Sigmoid colon (tissue), 7 donors: ENCODE measurements around the gene CHPF2. TPM values are rescaled to one million over a fixed set of nuclear protein-coding genes. Genes with fewer than 3 reads are reported as not detected.

Experiments used
- DNase-seq: peaks from one replicate; pipeline ENCODE4 v3.0.0-alpha.2; 2019
- H3K27ac ChIP-seq, 4 donors: fragments of 200-600 bp; sonication (generic); one replicate each; pipeline ENCODE4 v1.5.1; 2016 to 2019; ENCODE audit warnings: mild to moderate bottlenecking in 1 of 4
- H3K27me3 ChIP-seq, 3 donors: fragments of 200-600 bp; sonication (generic); one replicate each; pipeline ENCODE4 v1.5.1; 2019; ENCODE audit warnings: mild to moderate bottlenecking in 1 of 3
- H3K36me3 ChIP-seq, 4 donors: fragments of 200-600 bp; sonication (generic); one replicate each; pipeline ENCODE4 v1.5.1; 2016 to 2019
- H3K4me1 ChIP-seq, 4 donors: fragments of 200-600 bp; sonication (generic); one replicate each; pipeline ENCODE4 v1.5.1; 2017 to 2019
- H3K4me3 ChIP-seq, 4 donors: fragments of 200-600 bp; sonication (generic); one replicate each; pipeline ENCODE4 v1.5.1; 2017 to 2019; ENCODE audit warnings: mild to moderate bottlenecking in 2 of 4, moderate library complexity in 1 of 4
- H3K9me3 ChIP-seq, 4 donors: fragments of 200-600 bp in 3 of 4; sonication (generic) in 3 of 4; one replicate each; pipeline versions ENCODE4 v1.5.1 to v1.6.1; 2013 to 2019
- EP300 ChIP-seq, 4 donors: sonication (generic); formaldehyde crosslinking; IDR thresholded peaks; one replicate each; pipeline ENCODE4 v1.6.1; 2017; ENCODE audit warnings: antibody characterized with exemption in 4 of 4
- POLR2A ChIP-seq, 2 donors: fragments of 450-650 bp; IDR thresholded peaks; one replicate each; pipeline ENCODE4 v1.6.1; 2016; ENCODE audit warnings: antibody characterized with exemption in 2 of 2, mild to moderate bottlenecking in 2 of 2, moderate library complexity in 2 of 2
- POLR2AphosphoS5 ChIP-seq, 4 donors: sonication (generic); formaldehyde crosslinking; IDR thresholded peaks; one replicate each; pipeline ENCODE4 v1.6.1; 2017; ENCODE audit warnings: antibody characterized with exemption in 4 of 4
- WGBS, 2 donors: extraction: QIAGEN DNeasy Blood & Tissue Kit; methylation state at CpG; one replicate each; pipeline ENCODE4 v1.1.7; 2013; 5-methylcytosine and 5-hydroxymethylcytosine counted together
- intact Hi-C: fragments of 100-400 bp; cut with DNase I; formaldehyde crosslinking; loops from one replicate; pipeline ENCODE4 v1.15.1; 2023
- polyA plus RNA-seq, 3 donors: library from polyadenylated mRNA; stranded (reverse); fragments of 200-250 nt; gene quantifications; one replicate each; pipeline ENCODE4 v1.2.3, GENCODE V29; 2013
- total RNA-seq, 4 donors: library from RNA; depleted of rRNA; stranded (reverse); fragments of >200 nt; gene quantifications; one replicate each; pipeline ENCODE4 v1.1.0, GENCODE V29; 2016
- TF ChIP-seq, protein P1 (sequence below), 4 experiments: fragments of 450-650 bp in 3 of 4; fragments of 200-600 bp in 1 of 4; IDR thresholded peaks; one replicate each; pipeline ENCODE4 v1.5.1; 2016 to 2019; ENCODE audit warnings: antibody characterized with exemption in 4 of 4, mild to moderate bottlenecking in 3 of 4, moderate library complexity in 2 of 4
- donor health status: healthy with polysubstance abuse.
- donor health status: Bipolar disorder and iron deficiency.
- donor health status: healthy.

The CHPF2 gene
- total and polyA plus RNA-seq, 7 donors: 5.4 to 36.3 (median 16.4) TPM

DNA sequence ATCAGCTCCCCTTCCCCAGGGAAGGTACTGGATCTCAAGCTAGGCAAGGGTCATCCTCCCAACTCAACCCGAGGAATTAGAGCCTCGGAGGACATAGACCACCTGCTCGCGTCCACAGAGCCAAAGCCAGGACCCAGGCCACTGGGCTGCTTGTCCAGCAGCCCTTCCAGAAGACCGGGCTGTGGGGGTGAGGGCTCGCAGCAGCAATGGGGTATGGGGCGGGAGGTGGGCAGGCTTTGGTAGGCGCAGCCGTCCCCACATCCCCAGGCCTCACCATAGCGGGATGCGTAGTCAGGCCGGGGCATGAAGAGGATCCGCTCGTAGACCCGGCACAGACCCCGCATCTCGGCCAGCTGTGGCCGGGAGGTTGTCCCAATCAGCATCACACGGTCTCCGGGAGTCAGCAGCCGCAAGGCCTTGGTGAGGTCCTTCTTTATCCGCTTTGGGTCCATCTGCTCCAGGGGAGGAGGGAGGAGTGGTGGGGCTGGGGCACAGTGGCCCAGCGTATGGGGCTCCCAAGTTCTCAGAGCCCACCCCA is 40.2 kb upstream of the CHPF2 start:
- DNase-seq: no peak
- 93 to 95% methylated on average over 23 of the region's 23 CpGs for WGBS, 2 donors
- no peak overlapping the region for H3K4me3 ChIP-seq
- no peak overlapping the region for H3K27ac ChIP-seq
- no peaks in the 10 kb centered on the region for H3K4me1 ChIP-seq
- intact Hi-C loops: no loop called here
- TF ChIP-seq POLR2A (IDR thresholded peaks at IDR 0.05): no peak
- peaks cover 0 to 10% (median 7%) of the 10 kb centered on the region in 3 donors for H3K27me3 ChIP-seq
- no peaks in the 10 kb centered on the region for H3K36me3 ChIP-seq
- no peaks in the 10 kb centered on the region for H3K9me3 ChIP-seq

- no peak for DNase-seq
- TF ChIP-seq POLR2AphosphoS5 (IDR thresholded peaks at IDR 0.05): no peak
- Histone ChIP-seq H3K4me1 (no peaks in the 10 kb centered on the region), H3K9me3 (no peaks in the 10 kb centered on the region), H3K4me3 (no peak overlapping the region), H3K27me3 (peaks cover 0 to 10% (median 7%) of the 10 kb centered on the region in 3 donors), H3K27ac (no peak overlapping the region), H3K36me3 (no peaks in the 10 kb centered on the region)
- intact Hi-C loops: no loop called here
- 89 to 92% methylated on average over 14 of the region's 14 CpGs for WGBS, 2 donors
These were observed 38.9 kb upstream of the CHPF2 start for GRCh38 chr7:151193203-151193978.

DNA sequence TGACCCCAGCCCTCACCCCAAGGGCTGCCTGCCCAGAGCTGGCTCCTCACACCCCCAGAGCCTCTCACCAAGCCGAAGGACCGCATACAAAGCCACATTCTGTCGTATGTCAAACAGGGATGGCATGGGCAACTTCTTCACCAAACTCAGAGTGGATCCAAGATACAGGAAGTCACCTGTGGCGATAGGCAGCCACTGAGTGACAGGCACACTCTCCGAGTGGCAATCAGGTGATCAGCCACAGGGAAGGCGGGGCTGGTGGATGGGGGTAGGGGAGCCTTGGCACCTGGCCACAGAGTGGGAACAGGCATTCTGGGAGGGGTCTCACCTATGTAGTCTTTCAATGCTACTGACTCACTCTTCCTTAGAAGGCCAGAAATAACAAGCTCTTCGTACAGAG is 38.1 kb upstream of the CHPF2 start:
- intact Hi-C loops: no loop called here
- TF ChIP-seq POLR2A (IDR thresholded peaks at IDR 0.05) (no peak), POLR2AphosphoS5 (IDR thresholded peaks at IDR 0.05) (no peak), EP300 (IDR thresholded peaks at IDR 0.05) (no peak)
- TF ChIP-seq, protein P1, sequence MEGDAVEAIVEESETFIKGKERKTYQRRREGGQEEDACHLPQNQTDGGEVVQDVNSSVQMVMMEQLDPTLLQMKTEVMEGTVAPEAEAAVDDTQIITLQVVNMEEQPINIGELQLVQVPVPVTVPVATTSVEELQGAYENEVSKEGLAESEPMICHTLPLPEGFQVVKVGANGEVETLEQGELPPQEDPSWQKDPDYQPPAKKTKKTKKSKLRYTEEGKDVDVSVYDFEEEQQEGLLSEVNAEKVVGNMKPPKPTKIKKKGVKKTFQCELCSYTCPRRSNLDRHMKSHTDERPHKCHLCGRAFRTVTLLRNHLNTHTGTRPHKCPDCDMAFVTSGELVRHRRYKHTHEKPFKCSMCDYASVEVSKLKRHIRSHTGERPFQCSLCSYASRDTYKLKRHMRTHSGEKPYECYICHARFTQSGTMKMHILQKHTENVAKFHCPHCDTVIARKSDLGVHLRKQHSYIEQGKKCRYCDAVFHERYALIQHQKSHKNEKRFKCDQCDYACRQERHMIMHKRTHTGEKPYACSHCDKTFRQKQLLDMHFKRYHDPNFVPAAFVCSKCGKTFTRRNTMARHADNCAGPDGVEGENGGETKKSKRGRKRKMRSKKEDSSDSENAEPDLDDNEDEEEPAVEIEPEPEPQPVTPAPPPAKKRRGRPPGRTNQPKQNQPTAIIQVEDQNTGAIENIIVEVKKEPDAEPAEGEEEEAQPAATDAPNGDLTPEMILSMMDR (IDR thresholded peaks at IDR 0.05): no peak
- Histone ChIP-seq H3K27me3 (peaks cover 0 to 10% (median 7%) of the 10 kb centered on the region in 3 donors), H3K4me1 (peaks cover 0 to 4% (median 2%) of the 10 kb centered on the region in 4 donors), H3K36me3 (no peaks in the 10 kb centered on the region), H3K4me3 (no peak overlapping the region), H3K27ac (no peak overlapping the region), H3K9me3 (no peaks in the 10 kb centered on the region)
- no peak for DNase-seq
- WGBS, 2 donors: 60 to 70% methylated on average over 7 of the region's 7 CpGs

DNA sequence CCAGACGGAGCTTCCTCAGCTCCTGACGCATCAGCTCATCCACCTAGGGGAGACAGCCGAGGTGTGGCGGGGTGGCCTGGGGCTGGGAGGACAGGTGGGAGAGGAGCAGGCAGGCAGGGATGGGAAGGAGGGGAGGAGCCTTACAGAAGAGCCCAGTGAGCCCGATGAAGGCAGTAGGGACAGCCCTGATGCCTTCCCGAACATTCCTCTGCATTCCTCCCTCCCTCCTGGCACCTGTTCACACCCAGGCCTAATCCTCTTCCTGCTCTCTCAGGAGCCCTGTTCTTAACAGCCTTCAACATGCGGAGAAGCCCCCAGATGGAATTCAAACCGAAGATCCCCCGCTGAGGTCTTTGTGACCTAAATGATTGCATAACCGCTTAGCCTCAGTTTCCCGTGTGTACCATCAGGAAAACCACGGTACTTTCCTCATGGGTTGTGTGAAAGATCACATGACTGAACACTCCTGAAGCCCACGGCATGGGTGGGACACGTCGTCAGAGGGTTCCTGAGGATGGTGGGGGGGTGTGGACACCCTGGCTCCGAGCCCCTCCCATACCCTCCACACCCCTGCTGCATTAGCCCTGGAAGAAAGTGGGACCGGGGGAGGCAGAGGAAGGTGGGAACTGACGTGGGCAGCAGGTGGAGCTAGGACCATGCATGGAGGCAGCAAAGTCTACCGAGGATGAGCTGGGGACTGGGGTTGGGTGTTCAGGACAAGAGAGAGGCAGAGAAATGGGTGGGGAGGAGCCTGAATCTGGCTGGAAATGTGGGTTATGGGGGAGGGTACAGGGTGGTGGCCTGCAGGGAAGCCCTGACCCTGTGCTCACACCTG is 36.5 kb upstream of the CHPF2 start:
- H3K27me3 ChIP-seq: peaks cover 0 to 10% (median 7%) of the 10 kb centered on the region in 3 donors
- no peak overlapping the region for H3K4me3 ChIP-seq
- no peak overlapping the region for H3K27ac ChIP-seq
- 42 to 54% methylated on average over 19 of the region's 19 CpGs for WGBS, 2 donors
- no peaks in the 10 kb centered on the region for H3K36me3 ChIP-seq
- intact Hi-C loops: no loop called here
- TF ChIP-seq POLR2A (IDR thresholded peaks at IDR 0.05): no peak
- TF ChIP-seq, protein P1 (IDR thresholded peaks at IDR 0.05): no peak
- TF ChIP-seq POLR2AphosphoS5 (IDR thresholded peaks at IDR 0.05): no peak
- no peak for TF ChIP-seq EP300 (IDR thresholded peaks at IDR 0.05)
- H3K4me1 ChIP-seq: peaks cover 0 to 11% (median 9%) of the 10 kb centered on the region in 4 donors
- no peak for DNase-seq
- no peaks in the 10 kb centered on the region for H3K9me3 ChIP-seq

- H3K27me3 ChIP-seq: peaks cover 0 to 11% (median 7%) of the 10 kb centered on the region in 3 donors
- intact Hi-C loops: no loop called here
- no peak for DNase-seq
- peaks cover 0 to 11% (median 9%) of the 10 kb centered on the region in 4 donors for H3K4me1 ChIP-seq
- H3K36me3 ChIP-seq: no peaks in the 10 kb centered on the region
- no peaks in the 10 kb centered on the region for H3K9me3 ChIP-seq
- no peak overlapping the region for H3K27ac ChIP-seq
- no peak overlapping the region for H3K4me3 ChIP-seq
- TF ChIP-seq POLR2A (IDR thresholded peaks at IDR 0.05): no peak
- no peak for TF ChIP-seq POLR2AphosphoS5 (IDR thresholded peaks at IDR 0.05)
- TF ChIP-seq, protein P1 (IDR thresholded peaks at IDR 0.05): no peak
- no peak for TF ChIP-seq EP300 (IDR thresholded peaks at IDR 0.05)
These were observed 34.4 kb upstream of the CHPF2 start for GRCh38 chr7:151197932-151198331.
